ENCODE measurements around the gene PRKAG2.
"Not testable (repeated sequence)": the region's sequence is repeated elsewhere in the genome, so short reads cannot be mapped to it uniquely, and the experiment has no call there.

The PRKAG2 gene

DNA sequence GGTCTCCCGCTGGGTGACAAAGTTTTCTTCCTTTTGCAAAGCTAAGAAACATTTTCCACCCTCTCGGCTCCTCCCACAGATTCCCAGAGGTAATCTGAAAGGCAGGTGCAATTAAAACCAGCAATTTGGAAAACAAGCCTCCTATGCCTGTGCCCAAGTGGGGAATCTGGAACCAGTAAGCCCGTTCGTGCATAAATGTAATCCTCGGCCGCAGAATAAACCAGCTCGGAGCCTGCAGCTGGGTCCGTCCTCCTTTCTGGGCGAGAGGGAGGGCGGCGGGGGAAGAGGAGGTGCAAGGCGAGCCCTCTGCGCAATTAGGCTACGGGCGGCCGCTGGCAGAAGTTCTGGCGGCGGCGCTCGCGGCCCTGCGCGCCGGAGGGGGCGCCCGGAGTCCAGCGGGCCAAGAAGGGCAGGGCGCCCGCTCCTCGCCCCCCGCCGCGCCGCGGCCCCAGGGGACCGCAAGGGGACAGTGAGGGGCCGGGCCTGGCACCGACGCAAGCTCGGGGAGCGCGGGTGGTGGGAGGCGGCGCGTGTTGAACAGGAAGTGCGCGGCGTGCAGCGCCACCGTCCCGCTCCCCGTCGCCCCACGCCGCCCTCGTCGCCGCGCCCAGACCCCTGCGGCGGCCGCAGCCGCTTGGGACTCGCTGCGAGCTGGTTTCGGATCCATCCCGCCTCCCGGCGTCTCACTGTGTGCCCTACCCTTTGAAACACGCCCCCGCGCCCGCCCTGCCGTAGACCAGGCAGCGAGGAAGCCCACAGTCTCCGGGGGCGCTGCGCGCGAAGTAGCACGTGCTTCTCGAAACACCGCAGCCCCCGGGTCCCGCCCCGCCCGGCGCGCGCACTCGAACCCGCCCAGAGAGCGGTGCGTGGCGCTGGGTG, at the start of gene PRKAG2:
PRKAG2 (minus strand) TSS at position 217 of the 879 bp plus-strand sequence. CDS start 495 bp downstream, outside the sequence.
- DNase-seq: peak; percentile 34

DNA sequence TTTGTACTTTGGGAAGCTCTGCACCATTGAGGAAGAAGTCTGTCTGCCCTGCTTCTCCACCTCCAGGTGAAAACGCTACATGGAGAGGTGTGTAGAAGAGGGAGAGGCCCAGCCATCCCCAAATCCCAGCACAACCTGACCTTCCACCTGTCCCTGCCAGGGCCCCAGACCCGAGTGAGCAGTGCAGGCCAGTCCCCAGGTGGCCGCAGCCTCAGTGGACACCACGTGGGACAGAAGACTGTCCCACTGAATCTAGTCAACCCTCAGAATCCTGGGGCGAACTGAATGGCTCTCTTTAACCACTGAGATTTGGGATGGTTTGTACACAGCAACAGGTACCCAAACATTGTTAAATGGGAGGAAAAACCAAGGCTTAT, 49.4 kb upstream of the PRKAG2 start:
- DNase-seq: no peak

DNA sequence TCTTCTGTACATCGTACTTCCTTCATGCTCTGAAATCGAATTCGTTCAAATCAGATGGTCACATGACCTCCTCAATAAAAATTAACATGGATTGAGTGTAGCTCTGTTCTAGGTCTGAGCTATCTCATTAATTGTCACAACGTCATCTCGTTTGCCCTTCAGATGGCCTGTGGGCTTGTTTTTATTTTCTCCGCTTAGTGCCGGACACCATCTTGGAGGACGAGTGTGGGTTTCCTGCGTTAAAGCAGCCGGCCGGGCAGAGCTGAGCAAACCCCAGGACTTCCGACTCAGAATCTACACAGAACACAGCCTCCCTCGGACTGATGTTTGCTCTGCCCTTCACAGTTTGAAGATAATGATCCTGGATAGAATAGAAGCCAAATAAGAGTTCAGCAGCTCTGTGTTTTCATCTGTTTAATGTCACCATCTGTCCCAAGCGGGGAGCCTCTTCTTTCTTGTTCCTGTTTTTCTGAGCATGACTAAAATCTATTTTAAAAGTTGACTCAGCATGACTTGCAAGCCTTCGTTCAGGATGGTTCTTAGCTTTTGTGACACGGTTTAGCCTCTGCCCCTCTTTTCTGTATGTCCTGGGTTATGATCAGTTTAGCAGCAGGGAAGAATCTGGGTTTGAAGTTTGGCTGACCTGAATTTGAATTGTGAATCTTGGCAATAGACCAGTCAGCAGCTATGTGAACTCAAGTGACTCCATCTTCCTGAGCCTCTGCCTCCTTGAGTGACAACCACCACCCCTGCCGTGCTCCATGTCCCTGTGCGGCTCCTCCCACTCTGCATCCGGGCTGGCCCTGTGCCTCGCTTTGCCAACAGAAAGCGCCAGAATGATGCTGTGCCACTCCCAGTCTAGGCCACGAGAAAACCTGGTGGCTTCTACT, 48.8 kb upstream of the PRKAG2 start:
- no peak for DNase-seq

DNA sequence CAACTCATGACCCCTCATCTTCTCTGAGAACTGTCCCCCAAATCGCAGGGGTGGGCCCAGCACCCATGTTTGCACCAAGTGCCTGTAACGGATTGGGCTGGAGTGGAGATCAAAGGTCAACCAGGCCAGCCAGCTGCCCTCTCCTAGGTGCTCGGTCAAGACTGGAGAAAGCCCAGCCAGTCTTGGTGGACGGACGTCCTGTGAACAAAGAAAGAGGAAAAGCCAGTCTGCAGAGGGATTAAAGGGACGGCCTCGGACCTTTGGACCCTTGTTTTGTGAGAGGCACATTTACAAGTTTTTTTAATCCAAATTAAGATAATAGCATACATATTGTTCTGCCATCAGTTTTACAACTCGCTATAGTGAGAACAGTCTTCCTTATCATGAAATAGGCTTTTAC, 47.6 kb upstream of the PRKAG2 start:
- DNase-seq: no peak

DNA sequence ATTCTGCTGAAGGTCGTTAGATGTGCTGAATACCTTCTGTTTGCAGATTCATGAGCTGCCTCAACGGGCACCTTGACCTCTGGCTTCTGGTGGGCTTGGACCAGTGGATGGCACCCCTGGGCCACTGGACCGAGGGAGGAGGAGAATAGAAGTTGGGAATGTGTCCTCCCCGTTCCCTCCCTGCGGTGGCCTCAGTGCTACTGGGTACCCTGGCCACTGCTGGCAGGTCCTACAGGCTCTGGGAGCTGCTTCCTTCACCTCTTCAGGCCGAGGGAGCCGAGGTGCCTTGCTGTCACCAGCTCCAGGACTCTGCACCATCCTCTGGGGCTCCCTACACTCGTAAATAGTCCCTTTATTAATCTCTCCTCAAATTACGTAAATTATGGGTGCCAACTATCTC, 47.1 kb upstream of the PRKAG2 start:
- DNase-seq: no peak

DNA sequence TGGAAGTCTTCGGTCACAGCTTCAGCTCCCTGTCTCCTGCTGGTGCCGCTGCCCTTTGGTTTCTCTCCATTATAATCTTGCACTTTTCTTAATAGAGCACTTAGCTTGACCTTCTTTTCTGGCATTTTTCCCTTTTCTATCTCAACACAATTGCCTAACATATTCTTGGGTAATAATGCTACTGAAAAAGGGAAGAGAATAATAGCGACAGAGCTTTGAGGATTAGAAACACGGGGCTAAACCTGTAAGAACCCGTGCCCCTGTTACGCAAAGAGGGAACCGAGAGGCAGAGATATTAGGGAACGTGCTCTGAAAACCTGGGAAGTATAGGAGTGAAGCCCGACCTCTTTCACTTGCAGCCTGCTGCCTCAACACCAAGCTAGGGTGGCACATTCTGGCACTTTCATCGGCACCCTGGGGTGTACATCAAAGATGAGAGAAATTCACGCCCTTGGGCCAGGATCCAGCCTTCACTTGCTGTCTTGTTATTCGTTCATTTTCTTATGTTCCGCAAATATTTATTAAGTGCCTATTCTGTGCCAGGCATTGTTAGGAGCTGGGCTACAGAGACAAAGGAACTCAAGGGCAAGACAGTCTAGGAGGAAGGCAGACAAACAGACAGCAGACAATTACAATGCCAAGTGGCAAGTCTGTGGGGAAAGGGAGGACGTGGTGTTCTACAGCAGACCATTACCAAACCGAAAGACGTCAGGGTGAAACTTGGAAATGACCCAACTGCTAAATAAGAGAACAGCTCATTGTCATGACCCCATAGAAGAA, 46.4 kb upstream of the PRKAG2 start:
- DNase-seq: no peak

DNA sequence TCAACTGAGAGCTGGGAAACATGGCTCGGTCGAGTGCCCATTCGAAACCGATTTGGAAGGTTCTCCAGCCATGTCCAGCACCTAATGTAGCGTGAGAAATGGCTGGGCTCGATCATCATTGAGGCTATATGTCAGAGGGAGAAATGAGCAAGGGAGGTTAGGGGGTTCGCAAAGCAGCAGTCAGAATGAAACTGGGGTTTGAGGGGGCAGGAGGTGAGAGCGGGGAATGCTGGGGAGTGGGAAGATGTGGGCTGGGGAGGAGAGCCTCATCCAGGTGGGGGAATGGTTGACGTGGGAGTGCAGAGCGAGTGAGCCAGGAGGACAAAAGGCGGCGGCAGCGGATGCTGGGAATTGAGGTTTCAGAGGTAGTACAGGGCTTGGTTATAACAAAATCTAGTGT, 44.5 kb upstream of the PRKAG2 start:
- no peak for DNase-seq

DNA sequence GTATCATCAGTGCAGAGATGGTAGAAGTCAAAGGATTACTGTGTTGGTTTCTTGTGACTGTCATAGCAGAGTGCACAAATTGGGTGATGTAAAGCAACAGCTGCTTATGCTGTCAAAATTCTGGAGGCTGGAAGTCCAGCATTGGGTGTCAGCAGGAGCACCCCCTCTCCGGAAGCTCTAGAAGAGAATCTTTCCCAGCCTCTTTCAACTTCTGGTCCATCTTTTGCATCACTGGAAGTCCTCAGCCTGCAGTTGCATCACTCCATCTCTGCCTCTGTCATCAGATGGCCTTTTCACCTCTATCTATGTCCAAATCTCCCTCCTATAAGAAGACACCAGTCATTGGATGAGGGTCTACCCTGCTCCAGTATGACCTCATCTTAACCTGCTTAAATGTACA, 43.6 kb upstream of the PRKAG2 start:
- DNase-seq: no peak

DNA sequence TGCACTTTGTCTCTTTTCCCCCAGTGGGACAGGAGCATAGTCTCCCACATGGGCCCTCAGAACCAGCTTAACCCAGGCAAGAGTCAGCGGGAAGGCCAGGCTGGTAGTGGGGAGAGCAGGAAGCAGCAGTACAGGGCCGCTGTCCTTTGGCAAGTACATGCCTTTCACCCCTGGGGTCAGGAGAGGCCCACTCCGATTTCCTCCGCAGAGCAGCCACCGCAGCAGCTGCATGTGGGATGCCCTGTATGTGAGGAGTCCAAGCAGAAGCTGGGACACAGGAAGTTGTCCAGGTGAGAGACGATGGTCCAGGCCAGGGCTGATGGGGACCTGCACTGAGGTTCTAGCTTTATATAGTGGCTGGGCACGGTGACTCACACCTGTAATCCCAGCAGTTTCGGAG, 42.7 kb upstream of the PRKAG2 start:
- no peak for DNase-seq

DNA sequence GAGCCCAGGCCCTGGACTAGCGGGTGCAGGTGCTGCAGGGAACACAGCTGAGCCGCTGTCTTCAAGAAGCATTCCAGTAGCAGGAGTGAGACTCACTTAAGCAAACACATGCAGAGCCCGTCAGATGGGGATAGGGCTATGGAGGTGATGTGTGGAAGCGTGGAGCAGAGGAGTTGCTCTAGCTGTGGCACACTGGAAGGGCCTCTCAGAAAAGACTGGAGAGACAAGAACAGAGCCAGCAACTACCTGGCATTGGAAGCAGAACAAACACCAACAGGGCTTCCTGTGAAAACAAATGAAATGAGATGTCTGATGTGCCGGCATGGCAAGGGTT, 41.6 kb upstream of the PRKAG2 start:
- DNase-seq: no peak

DNA sequence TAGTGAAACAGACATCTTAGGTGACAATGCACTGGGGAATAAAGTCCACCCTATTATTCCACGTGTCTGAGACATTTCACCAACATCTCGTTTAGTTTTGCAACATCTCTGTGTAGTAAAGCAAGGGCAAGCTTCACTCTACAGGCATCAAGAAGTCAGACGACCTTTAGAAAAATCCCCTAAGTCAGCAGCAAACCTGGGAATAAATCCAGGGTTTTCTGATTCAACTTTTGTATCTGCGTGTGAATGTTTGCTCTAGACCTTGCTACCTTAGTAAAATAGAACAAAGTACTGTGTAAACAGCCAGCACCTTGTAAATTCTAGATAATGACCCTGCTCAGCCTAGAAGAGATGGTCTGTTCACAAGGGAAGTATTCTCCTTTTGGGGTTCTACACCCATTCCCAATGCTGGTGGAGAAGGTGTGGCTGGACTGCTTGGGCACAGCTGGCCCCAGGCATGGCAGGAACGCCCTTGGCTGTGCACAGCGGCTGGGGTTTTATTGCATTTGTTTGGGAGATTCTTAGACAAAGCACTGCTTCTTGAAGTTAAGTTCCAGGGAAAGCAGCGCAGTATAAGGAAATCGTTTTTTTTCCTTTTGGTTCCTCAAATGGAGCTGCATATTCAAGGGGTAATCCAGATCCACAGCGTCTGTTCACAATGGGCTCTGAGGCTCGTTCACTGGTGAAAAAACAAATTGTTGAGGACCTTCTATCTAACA, 41.0 kb upstream of the PRKAG2 start:
- no peak for DNase-seq

DNA sequence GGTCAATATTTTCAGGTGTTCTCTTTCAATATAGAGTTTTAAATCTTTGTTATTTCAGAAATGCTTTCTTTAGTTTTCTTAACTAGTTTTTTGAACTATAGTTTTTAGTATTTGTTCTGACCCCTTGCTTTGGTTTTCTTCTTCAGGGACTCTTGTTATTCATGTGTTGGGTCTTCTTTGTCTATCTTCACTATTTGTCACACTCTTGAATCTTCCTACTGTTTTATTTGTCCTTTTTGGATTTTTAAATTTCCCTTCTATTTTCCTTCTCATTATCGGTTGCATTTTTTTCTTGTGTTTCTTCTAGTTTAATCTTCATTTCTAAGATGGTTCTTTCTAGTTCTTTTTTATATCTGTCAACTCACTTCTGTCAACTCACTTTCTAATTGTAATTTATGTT, 37.1 kb upstream of the PRKAG2 start:
- no peak for DNase-seq

DNA sequence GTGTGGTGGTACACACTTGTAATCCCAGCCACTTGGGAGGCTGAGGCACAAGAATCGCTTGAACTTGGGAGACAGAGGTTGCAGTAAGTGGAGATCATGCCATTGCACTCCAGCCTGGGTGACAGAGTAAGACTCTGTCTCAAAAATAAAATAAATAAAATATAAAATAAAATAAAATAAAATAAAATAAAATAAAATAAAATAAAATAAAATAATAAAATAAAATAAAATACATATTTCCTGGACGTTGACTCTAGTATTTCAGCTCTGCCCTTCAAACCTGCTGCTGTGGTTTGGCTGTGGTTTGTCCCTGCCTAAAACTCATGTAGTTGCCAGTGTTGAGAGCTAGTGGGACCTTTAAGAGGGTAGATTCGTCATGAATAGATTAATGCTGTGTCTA, 33.7 kb upstream of the PRKAG2 start:
- not testable (repeated sequence) for DNase-seq

DNA sequence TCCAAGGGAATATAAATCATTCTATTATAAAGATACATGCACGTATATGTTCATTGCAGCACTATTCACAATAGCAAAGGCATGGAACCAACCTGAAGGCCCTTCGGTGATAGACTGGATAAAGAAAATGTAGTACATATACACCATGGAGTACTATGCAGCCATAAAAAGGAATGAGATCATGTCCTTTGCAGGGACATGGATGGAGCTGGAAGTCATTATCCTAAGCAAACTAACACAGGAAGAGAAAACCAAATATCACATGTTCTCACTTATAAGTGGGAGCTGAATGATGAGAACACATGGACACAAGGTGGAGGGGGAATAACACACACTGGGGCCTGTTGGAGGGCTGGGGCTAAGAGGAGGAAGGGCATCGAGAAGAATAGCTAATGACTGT, 30.2 kb upstream of the PRKAG2 start:
- not testable (repeated sequence) for DNase-seq

DNA sequence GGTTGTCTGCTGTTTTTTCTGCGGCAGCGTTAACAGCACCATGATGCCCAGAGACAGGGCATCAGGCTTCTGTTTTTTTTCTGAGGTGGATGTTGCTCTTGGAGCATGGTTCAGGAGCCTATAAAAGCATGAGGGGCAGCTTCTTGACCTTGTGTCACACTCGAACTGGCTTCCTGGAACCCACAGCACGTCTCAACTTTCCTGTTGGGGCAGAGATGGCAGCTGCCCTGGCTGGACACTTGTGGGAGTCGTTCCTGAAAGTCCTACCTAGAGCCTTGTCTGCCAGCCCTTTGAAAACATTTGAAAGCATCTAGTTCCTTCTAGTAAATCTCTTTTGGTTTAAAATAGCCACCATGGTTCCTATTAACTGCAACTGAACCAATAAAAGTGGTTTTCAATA, 28.9 kb upstream of the PRKAG2 start:
- DNase-seq: no peak

DNA sequence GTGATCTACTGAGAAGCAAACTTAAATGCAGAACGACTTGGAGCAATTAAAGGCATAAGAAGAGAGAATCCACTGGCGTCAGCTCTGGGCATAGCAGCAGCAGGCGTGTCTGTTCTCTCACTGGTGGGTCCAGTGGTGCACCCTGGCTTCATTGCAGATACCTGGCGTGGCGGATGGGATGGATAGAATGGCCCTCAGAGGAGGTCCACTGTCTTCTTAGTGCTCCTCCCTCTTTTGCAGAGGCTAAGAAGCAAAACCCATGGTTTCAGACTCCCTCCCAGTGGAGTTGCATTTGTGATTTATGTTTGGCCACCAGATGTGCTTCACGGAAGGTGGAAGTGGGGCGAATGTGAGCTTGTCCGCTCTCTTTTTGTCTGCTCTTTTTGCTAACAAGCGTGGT, 28.4 kb upstream of the PRKAG2 start:
- DNase-seq: no peak

DNA sequence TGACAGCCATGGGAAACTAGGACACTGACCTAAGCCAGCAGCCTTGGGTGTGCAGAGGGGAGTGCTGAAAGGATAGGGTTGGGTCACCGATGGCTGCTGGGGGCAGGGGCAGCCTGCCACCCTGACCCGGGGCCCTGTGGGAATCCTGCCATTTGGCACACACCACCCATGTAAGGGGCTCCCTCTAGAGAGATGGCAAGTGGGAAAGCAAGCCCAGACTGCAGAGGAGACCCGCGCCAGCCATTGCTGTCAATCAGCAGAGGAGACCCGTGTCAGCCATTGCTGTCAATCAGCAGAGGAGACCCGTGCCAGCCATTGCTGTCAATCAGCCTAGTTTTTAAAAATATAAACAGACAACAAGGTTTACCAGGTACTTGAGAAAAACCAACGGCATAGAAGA, 27.4 kb upstream of the PRKAG2 start:
- no peak for DNase-seq

DNA sequence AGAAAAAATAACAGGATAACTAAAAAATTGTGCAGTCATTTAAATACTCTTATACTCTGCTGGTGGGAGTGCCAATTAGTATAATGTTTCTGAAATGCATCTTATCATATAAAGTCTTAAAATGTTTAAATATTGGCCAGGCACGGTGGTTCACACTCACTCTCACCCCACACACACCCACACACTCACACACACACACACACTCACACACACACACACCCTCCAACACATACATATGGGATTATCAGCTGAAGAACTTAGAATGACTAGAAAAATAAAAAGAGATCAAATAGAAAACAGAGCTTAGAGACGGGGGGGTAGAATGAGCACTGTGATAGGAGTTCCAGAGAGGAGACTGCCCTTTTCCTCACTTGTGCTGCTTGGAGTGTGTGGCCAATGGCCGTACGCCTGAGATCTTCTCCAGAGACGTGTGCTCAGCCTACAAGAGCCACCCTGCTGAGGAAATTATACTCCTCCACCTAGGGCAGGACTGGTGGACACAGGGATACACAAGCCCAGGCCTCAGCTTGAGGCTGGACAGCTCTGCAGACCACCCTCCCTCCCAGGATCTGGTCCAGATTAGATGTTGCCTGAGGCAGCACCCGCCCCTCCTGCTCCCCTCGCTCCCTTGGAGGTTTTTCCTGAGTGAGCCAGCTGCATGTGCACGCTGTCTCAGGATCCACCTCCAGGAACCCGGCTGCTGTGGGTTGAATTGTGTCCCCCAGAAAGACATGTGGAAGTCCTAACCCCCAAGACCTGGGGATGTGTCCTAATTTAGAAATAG, 26.5 kb upstream of the PRKAG2 start:
- DNase-seq: no peak

DNA sequence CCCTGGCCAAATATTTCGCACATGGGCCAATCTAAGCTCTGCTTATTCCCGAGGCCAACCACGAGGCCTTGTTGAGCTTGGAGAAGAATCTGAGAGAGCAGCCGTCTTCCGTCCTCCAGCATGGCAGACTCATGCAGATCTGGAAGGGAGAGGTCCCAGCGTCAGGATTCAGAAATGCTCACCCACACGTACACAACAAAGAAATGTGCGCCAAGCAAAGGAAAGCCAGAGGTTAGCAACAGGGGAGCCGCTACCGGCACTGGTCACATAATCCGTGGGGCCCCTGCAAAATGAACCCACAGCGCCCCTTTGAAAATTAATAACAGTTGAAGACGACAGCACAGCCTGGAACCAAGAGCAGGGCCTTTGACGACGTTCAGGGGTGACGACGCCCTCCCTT, 25.4 kb upstream of the PRKAG2 start:
- no peak for DNase-seq

DNA sequence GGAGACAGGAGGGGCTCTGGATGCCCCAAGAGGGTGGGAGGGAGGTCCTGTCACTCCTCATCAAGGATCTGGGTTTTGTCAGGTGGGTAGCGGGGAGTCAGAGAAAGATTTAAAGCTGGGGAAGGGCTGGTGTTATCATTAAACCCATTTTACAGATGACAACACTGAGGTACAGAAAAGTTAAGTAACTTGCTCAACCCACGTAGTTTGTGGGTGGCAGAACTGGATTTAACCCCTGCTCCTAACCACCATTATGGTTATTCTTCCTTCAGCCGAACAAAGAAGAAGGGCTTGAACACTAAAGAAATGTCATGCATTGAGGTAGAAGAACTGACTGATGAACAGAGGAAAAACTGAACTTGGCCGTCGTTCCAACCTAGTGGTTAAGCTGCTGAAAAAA, 24.9 kb upstream of the PRKAG2 start:
- DNase-seq: no peak

DNA sequence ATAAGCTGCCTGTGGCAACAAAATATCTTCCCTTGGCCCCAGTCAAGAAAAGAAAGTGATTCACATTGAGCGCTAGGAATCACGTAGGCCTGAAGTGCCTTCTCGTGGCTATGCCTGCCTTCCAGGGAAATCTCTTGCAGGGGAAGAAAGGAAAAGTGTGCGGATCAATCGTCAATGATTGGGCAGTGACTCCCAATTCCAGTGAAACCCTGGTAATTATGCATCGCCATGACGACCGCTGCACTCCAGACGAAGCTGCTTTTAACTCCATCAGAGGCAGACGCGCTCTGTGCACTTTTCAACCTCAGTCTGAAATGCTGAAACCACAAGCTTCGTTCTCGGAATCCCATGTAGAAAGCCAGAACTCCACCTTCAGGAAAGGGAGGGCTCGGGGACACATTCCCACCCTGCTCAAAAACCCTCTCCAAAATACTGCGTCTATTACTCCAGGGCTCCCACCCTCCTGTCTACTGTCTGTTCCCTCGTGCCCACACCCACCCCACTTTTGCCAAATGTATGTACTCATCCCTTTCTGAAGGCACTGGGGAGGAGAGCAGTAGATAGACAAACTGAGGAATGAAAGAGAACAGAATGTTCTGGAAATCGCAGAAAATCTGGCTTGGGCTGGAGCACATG, 24.2 kb upstream of the PRKAG2 start:
- no peak for DNase-seq

Data from EL (cell line).